HepG2 (cell line): ENCODE measurements around the gene SCAF4. TPM values are rescaled to one million over a fixed set of nuclear protein-coding genes. Genes with fewer than 3 reads are reported as not detected.
A peak's percentile ranks its signal among the peaks of the same experiment; 100 is the strongest.

Experiments
- AFF4 ChIP-seq: sonication (generic); formaldehyde crosslinking; IDR thresholded peaks from 2 replicates; pipeline ENCODE4 v1.4.0; 2020; ENCODE audit warnings: missing genetic modification reagents
- DR1 ChIP-seq: sonication (generic); formaldehyde crosslinking; IDR thresholded peaks from 2 replicates; pipeline ENCODE4 v1.8.0; 2021; ENCODE audit warnings: mild to moderate bottlenecking, missing genetic modification reagents, inconsistent platforms
- GABPB1 ChIP-seq: IDR thresholded peaks from 2 replicates; pipeline ENCODE4 v1.6.1; 2016; ENCODE audit warnings: mild to moderate bottlenecking, missing genetic modification reagents, moderate library complexity, missing compliant biosample characterization
- GATA4 ChIP-seq: sonication (generic); IDR thresholded peaks from 2 replicates; pipeline ENCODE4 v1.6.1; 2016; ENCODE audit warnings: antibody characterized with exemption, low read depth, borderline replicate concordance
- IKZF4 ChIP-seq: sonication (generic); formaldehyde crosslinking; IDR thresholded peaks from 2 replicates; pipeline ENCODE4 v1.5.1; 2020; ENCODE audit warnings: borderline replicate concordance, mild to moderate bottlenecking, low read depth, missing genetic modification reagents; ENCODE audit errors: not compliant biosample characterization
- NFYC ChIP-seq: IDR thresholded peaks from 2 replicates; pipeline ENCODE4 v1.6.1; 2016; ENCODE audit warnings: missing genetic modification reagents, missing compliant biosample characterization
- REXO4 ChIP-seq: sonication (generic); formaldehyde crosslinking; IDR thresholded peaks from 2 replicates; pipeline ENCODE4 v1.8.0; 2022; ENCODE audit warnings: missing genetic modification reagents, mild to moderate bottlenecking, borderline replicate concordance
- SP4 ChIP-seq: sonication (generic); formaldehyde crosslinking; IDR thresholded peaks from 2 replicates; pipeline ENCODE4 v1.8.1; 2023; ENCODE audit warnings: mild to moderate bottlenecking, missing genetic modification reagents
- WIZ ChIP-seq: sonication (generic); formaldehyde crosslinking; IDR thresholded peaks from 2 replicates; pipeline ENCODE4 v1.5.1; 2020; ENCODE audit warnings: mild to moderate bottlenecking, missing genetic modification reagents
- ZBTB20 ChIP-seq: sonication (generic); formaldehyde crosslinking; IDR thresholded peaks from 2 replicates; pipeline ENCODE4 v1.8.1; 2023; ENCODE audit warnings: missing genetic modification reagents, low read depth, mild to moderate bottlenecking, borderline replicate concordance
- ZNF232 ChIP-seq: sonication (generic); formaldehyde crosslinking; IDR thresholded peaks from 2 replicates; pipeline ENCODE4 v1.4.0; 2020; ENCODE audit warnings: missing genetic modification reagents, borderline replicate concordance
- ZNF567 ChIP-seq: sonication (generic); formaldehyde crosslinking; IDR thresholded peaks from 2 replicates; pipeline ENCODE4 v1.8.1; 2023; ENCODE audit warnings: mild to moderate bottlenecking, missing genetic modification reagents, borderline replicate concordance
- ZNF749 ChIP-seq: sonication (generic); formaldehyde crosslinking; IDR thresholded peaks from 2 replicates; pipeline ENCODE4 v1.8.0; 2022; ENCODE audit warnings: mild to moderate bottlenecking, missing genetic modification reagents, moderate library complexity, borderline replicate concordance
- ZNF883 ChIP-seq: sonication (generic); formaldehyde crosslinking; IDR thresholded peaks from 2 replicates; pipeline ENCODE4 v1.5.1; 2020; ENCODE audit warnings: mild to moderate bottlenecking, missing genetic modification reagents; ENCODE audit errors: not compliant biosample characterization
- polyA plus RNA-seq, 8 experiments: library from polyadenylated mRNA; depleted of rRNA in 3 of 8; stranded (reverse) in 7 of 8; unstranded in 1 of 8; fragments of >200 nt; fragmentation: Illumina TruSeq in 4 of 8; extraction: Trizol in 4 of 8; gene quantifications; 2 replicates each; pipeline versions ENCODE4 v1.2.1 to v1.2.3, GENCODE V29; 2011 to 2016; ENCODE audit warnings: low read depth in 4 of 8, missing spikeins in 1 of 8, mixed read lengths in 1 of 8; ENCODE audit not compliant: insufficient read depth in 1 of 8
- total RNA-seq, 5 experiments: library from RNA; depleted of rRNA; stranded (reverse); fragments of >200 nt; fragmentation: Illumina TruSeq; extraction: Trizol; gene quantifications; 2 replicates each; pipeline ENCODE4 v1.2.3, GENCODE V29; 2016; ENCODE audit warnings: low read depth in 1 of 5
- TF ChIP-seq, protein P1 (sequence below): IDR thresholded peaks from 2 replicates; pipeline ENCODE4 v1.6.1; 2016; ENCODE audit warnings: missing compliant biosample characterization, missing genetic modification reagents, borderline replicate concordance
- TF ChIP-seq, protein P2 (sequence below): sonication (generic); formaldehyde crosslinking; IDR thresholded peaks from 2 replicates; pipeline ENCODE4 v1.5.1; 2020; ENCODE audit warnings: mild to moderate bottlenecking, missing genetic modification reagents, borderline replicate concordance
- TF ChIP-seq, protein P3 (sequence below): sonication (generic); formaldehyde crosslinking; IDR thresholded peaks from 2 replicates; pipeline ENCODE4 v1.4.0; 2020; ENCODE audit warnings: mild to moderate bottlenecking, missing genetic modification reagents

SCAF4 gene
- total and polyA plus RNA-seq, 2 of the 13 experiments (the other 11 are each of a cell fraction or from before 2014, with no cell fraction given), result 9.1 to 11.5 TPM

- peak; percentile 99 for TF ChIP-seq DR1 (CRISPR knock-in tag)
- peak; percentile 87; the same call in 1 of the 2 replicates for TF ChIP-seq ZNF232 (CRISPR knock-in tag)
- peak; percentile 92 for TF ChIP-seq ZNF883
- TF ChIP-seq, protein P1, sequence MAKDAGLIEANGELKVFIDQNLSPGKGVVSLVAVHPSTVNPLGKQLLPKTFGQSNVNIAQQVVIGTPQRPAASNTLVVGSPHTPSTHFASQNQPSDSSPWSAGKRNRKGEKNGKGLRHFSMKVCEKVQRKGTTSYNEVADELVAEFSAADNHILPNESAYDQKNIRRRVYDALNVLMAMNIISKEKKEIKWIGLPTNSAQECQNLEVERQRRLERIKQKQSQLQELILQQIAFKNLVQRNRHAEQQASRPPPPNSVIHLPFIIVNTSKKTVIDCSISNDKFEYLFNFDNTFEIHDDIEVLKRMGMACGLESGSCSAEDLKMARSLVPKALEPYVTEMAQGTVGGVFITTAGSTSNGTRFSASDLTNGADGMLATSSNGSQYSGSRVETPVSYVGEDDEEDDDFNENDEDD (CRISPR knock-in tag), result peak; percentile 66; the same call in 1 of the 2 replicates
- peak; percentile 83 for TF ChIP-seq NFYC (CRISPR knock-in tag)
- TF ChIP-seq REXO4 (CRISPR knock-in tag), result 0 out of 2 replicates have a peak, but pooled peaks have one; percentile 58
- peak; percentile 81 for TF ChIP-seq GABPB1 (CRISPR knock-in tag)
- peak; percentile 48 for TF ChIP-seq IKZF4 (CRISPR knock-in tag)
- TF ChIP-seq GATA4, result peak; percentile 81; the same call in 1 of the 2 replicates
- TF ChIP-seq ZNF749 (CRISPR knock-in tag), result peak; percentile 69; the same call in 1 of the 2 replicates
- TF ChIP-seq SP4 (CRISPR knock-in tag), result peak; percentile 94
- 0 out of 2 replicates have a peak, but pooled peaks have one; percentile 80 for TF ChIP-seq ZNF567 (CRISPR knock-in tag)
- TF ChIP-seq, protein P2, sequence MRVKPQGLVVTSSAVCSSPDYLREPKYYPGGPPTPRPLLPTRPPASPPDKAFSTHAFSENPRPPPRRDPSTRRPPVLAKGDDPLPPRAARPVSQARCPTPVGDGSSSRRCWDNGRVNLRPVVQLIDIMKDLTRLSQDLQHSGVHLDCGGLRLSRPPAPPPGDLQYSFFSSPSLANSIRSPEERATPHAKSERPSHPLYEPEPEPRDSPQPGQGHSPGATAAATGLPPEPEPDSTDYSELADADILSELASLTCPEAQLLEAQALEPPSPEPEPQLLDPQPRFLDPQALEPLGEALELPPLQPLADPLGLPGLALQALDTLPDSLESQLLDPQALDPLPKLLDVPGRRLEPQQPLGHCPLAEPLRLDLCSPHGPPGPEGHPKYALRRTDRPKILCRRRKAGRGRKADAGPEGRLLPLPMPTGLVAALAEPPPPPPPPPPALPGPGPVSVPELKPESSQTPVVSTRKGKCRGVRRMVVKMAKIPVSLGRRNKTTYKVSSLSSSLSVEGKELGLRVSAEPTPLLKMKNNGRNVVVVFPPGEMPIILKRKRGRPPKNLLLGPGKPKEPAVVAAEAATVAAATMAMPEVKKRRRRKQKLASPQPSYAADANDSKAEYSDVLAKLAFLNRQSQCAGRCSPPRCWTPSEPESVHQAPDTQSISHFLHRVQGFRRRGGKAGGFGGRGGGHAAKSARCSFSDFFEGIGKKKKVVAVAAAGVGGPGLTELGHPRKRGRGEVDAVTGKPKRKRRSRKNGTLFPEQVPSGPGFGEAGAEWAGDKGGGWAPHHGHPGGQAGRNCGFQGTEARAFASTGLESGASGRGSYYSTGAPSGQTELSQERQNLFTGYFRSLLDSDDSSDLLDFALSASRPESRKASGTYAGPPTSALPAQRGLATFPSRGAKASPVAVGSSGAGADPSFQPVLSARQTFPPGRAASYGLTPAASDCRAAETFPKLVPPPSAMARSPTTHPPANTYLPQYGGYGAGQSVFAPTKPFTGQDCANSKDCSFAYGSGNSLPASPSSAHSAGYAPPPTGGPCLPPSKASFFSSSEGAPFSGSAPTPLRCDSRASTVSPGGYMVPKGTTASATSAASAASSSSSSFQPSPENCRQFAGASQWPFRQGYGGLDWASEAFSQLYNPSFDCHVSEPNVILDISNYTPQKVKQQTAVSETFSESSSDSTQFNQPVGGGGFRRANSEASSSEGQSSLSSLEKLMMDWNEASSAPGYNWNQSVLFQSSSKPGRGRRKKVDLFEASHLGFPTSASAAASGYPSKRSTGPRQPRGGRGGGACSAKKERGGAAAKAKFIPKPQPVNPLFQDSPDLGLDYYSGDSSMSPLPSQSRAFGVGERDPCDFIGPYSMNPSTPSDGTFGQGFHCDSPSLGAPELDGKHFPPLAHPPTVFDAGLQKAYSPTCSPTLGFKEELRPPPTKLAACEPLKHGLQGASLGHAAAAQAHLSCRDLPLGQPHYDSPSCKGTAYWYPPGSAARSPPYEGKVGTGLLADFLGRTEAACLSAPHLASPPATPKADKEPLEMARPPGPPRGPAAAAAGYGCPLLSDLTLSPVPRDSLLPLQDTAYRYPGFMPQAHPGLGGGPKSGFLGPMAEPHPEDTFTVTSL (CRISPR knock-in tag), result no peak; the same call in 1 of the 2 replicates
- peak; percentile 70; the same call in 1 of the 2 replicates for TF ChIP-seq AFF4 (CRISPR knock-in tag)
- TF ChIP-seq WIZ (CRISPR knock-in tag), result peak; percentile 61
- TF ChIP-seq, protein P3, sequence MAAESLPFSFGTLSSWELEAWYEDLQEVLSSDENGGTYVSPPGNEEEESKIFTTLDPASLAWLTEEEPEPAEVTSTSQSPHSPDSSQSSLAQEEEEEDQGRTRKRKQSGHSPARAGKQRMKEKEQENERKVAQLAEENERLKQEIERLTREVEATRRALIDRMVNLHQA (CRISPR knock-in tag), result 0 out of 2 replicates have a peak, but pooled peaks have one; percentile 14
- TF ChIP-seq ZBTB20 (CRISPR knock-in tag), result 0 out of 2 replicates have a peak, but pooled peaks have one; percentile 45
Measured at GRCh38 chr21:31659536-31660258, 72.2 kb downstream of the SCAF4 start, which contains the start of gene SOD1 (continued).
